Measurements from ENCODE around the gene RGS10. TPM values are rescaled to one million over a fixed set of nuclear protein-coding genes. Genes with fewer than 3 reads are reported as not detected.

The RGS10 gene
- total and polyA plus RNA-seq, 2 of the 8 experiments (the other 6 are each of a cell fraction or from before 2014, with no cell fraction given), result 5.5 to 13.1 TPM

GRCh38 chr10:119455609-119456434 is 86.7 kb downstream of the RGS10 start (continued):
- TF ChIP-seq EGR1 (IDR thresholded peaks at IDR 0.05; ENCODE audit: borderline replicate concordance, low read depth, low read length) (no peak), MAFK (IDR thresholded peaks at IDR 0.05; ENCODE audit: low read depth, low read length) (no peak)

Measured in H1 (cell line).